Fibroblast of skin of right quadriceps (primary cell): ENCODE data around the gene LGR4.
A peak's percentile ranks its signal among the peaks of the same experiment; 100 is the strongest.
"Not testable (repeated sequence)": the region's sequence is repeated elsewhere in the genome, so short reads cannot be mapped to it uniquely, and the experiment has no call there.

ENCODE experiments used
- DNase-seq: peaks from one replicate; pipeline ENCODE4 v3.0.0-alpha.2; 2013

LGR4 gene

DNA sequence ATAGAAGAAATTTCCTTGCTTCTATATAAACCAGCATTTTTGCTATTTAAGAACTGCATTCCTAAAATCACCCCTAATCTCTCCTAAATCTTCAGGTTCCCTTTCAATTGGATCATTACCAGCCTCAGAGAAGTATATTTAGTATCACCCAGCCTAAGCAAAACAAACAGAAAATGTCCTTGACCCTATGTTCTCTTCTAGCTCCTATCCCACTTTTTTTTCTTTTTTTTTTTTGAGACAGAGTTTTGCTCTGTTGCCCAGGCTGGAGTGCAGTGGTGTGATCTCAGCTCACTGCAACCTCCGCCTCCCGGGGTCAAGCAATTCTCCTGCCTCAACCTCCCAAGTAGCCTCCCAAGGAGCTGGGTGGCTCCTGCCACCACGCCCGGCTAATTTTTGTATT lies 137.8 kb downstream of the LGR4 start:
- DNase-seq = not testable (repeated sequence)

GRCh38 chr11:27331981-27332380 lies 140.6 kb downstream of the LGR4 start:
- peak; percentile 72 for DNase-seq

GRCh38 chr11:27330633-27331270 lies 141.8 kb downstream of the LGR4 start:
- DNase-seq = no peak

DNA sequence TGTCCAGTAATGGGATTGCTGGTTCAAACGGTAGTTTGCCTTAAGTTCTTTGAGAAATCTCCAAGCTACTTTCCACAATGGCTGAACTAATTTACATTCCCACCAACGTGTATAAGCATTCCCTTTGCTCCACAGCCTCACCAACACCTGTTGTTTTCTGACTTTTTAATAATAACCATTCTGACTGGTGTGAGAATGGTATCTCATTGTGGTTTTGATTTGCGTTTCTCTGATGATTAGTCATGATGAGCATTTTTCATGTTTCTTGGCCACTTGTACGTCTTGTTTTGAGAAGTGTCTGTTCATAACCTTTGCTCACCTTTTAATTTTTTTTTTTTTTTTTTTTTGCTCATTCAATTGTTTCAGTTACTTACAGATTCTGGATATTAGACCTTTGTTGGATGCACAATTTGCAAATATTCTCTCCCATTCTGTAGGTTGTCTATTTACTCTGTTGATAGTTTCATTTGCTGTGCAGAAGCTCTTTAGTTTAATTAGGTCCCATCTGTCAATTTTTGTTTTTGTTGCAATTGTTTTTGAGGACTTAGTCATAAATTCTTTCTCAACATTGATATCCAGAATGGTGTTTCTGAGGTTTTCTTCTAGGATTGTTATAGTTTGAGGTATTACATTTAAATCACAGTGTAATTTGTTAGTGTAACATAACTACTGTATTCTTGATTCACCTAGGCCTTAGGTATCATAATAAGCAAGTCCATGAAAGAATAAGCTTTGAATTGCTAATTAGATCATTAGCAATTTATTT lies 142.5 kb downstream of the LGR4 start:
- DNase-seq = no peak

- no peak for DNase-seq
These were observed 144.0 kb downstream of the LGR4 start for GRCh38 chr11:27328614-27329013.

- not testable (repeated sequence) for DNase-seq
These were observed 145.5 kb downstream of the LGR4 start for GRCh38 chr11:27327064-27327463.

DNA sequence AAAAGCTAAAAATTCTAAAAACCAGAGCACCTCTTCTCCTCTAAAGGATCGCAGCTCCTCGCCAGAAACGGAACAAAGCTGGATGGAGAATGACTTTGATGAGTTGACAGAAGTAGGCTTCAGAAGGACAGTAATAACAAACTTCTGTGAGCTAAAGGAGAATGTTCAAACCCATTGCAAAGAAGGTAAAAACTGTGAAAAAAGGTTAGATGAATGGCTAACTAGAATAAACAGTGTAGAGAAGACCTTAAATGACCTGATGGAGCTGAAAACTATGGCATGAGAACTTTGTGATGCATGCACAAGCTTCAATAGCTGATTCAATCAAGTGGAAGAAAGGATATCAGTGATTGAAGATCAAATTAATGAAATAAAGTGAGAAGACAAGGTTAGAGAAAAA lies 150.4 kb downstream of the LGR4 start:
- DNase-seq = not testable (repeated sequence)

- not testable (repeated sequence) for DNase-seq
These were observed 151.2 kb downstream of the LGR4 start for GRCh38 chr11:27321340-27321739.

DNA sequence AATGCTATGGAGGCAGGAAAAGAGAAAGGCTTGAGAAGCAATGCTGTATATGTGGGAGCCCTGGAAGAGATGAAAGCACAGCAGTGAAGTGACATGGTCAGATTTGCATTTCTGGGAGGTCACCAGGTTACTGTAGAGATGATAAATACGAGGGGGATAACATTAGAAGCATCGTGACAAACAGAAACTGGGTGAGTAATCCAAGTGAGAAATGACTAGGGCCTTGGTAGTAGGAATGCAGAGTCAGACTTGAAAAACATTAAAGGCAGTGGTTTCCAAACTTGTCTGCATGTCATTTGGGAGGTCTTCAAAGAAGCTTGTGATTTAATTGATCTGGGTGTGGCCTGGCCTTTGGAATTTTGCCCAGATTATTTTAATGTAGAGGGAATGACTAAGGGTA lies 153.5 kb downstream of the LGR4 start:
- peak; percentile 90 for DNase-seq

DNA sequence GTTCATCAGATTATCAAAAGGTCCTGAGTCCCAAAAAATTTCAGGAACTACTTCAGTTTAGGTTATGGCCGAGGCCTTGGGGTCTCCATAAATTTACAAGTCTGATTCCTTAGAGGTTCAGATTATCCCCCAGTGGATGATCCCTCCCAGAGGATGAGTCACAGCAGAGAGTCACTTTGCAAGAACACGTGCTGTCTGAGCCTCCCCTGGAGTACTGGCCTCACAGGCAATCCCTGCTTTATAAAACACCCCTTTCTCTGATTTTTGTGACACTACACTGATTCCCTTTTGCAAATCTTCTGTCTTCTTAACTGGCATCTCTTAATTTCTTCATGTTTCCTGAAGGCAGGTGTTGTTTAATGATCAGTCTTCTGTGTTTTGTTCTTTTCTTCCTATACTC lies 154.8 kb downstream of the LGR4 start:
- DNase-seq = peak; percentile 79
